ENCODE measurements around the gene GIPC2.
"Not testable (repeated sequence)": the region's sequence is repeated elsewhere in the genome, so short reads cannot be mapped to it uniquely, and the experiment has no call there.

The GIPC2 gene

GRCh38 chr1:78036450-78036849, 9.3 kb upstream of the GIPC2 start:
- DNase-seq (ENCODE audit: low read depth in 2 of 2): no peak

- DNase-seq (ENCODE audit: low read depth in 2 of 2): no peak
Measured at GRCh38 chr1:78038071-78038470, 7.7 kb upstream of the GIPC2 start.

GRCh38 chr1:78038491-78038939, 7.3 kb upstream of the GIPC2 start:
- no peak for DNase-seq (ENCODE audit: low read depth in 2 of 2)

- DNase-seq (ENCODE audit: low read depth in 2 of 2): no peak
Measured at GRCh38 chr1:78040484-78041089, 5.2 kb upstream of the GIPC2 start.

- DNase-seq (ENCODE audit: low read depth in 2 of 2): no peak
Measured at GRCh38 chr1:78043436-78043835, 2.3 kb upstream of the GIPC2 start.

GRCh38 chr1:78044796-78045562, 787 bp upstream of the GIPC2 start:
- no peak for DNase-seq (ENCODE audit: low read depth in 2 of 2)

- DNase-seq (ENCODE audit: low read depth in 2 of 2): no peak
Measured at GRCh38 chr1:78045563-78045925, 222 bp upstream of the GIPC2 start.

- DNase-seq (ENCODE audit: low read depth in 2 of 2): no peak
Measured at GRCh38 chr1:78047106-78047505, 1.3 kb downstream of the GIPC2 start.

GRCh38 chr1:78047631-78048030, 1.9 kb downstream of the GIPC2 start:
- DNase-seq (ENCODE audit: low read depth in 2 of 2): no peak

GRCh38 chr1:78048446-78048845, 2.7 kb downstream of the GIPC2 start:
- DNase-seq (ENCODE audit: low read depth in 2 of 2): no peak

GRCh38 chr1:78049396-78049795, 3.6 kb downstream of the GIPC2 start:
- no peak for DNase-seq (ENCODE audit: low read depth in 2 of 2)

GRCh38 chr1:78051005-78051404, 5.2 kb downstream of the GIPC2 start:
- DNase-seq (ENCODE audit: low read depth in 2 of 2): no peak

GRCh38 chr1:78052685-78053405, 7.1 kb downstream of the GIPC2 start:
- DNase-seq (ENCODE audit: low read depth in 2 of 2): no peak

GRCh38 chr1:78053498-78053897, 7.7 kb downstream of the GIPC2 start:
- DNase-seq (ENCODE audit: low read depth in 2 of 2): no peak

GRCh38 chr1:78054559-78054958, 8.8 kb downstream of the GIPC2 start:
- no peak for DNase-seq (ENCODE audit: low read depth in 2 of 2)

- no peak for DNase-seq (ENCODE audit: low read depth in 2 of 2)
Measured at GRCh38 chr1:78054972-78055371, 9.2 kb downstream of the GIPC2 start.

GRCh38 chr1:78055565-78056132, 9.9 kb downstream of the GIPC2 start:
- DNase-seq (ENCODE audit: low read depth in 2 of 2): no peak

- DNase-seq (ENCODE audit: low read depth in 2 of 2): no peak
Measured at GRCh38 chr1:78058670-78059069, 12.9 kb downstream of the GIPC2 start.

GRCh38 chr1:78060857-78061563, 15.2 kb downstream of the GIPC2 start:
- no peak for DNase-seq (ENCODE audit: low read depth in 2 of 2)

GRCh38 chr1:78061825-78062523, 16.2 kb downstream of the GIPC2 start:
- peak; percentile 55 to 58 for DNase-seq (ENCODE audit: low read depth in 2 of 2)

GRCh38 chr1:78064886-78065285, 19.1 kb downstream of the GIPC2 start:
- DNase-seq (ENCODE audit: low read depth in 2 of 2): not testable (repeated sequence)

All from fibroblast of skin of left quadriceps (primary cell).